NB4 (cell line): ENCODE data around the gene NEU4.

Source experiments
- DNase-seq: peaks from one replicate; pipeline ENCODE4 v3.0.0; 2010; ENCODE audit warnings: low read depth
- H3K4me3 ChIP-seq: one replicate; pipeline ENCODE4 v1.5.1; 2011; ENCODE audit warnings: mild to moderate bottlenecking, low read depth, low read length, moderate library complexity
- MYC ChIP-seq: IDR thresholded peaks from 2 replicates; pipeline ENCODE4 v1.6.1; 2011; ENCODE audit warnings: low read depth, low read length
- POLR2A ChIP-seq: IDR thresholded peaks from 2 replicates; pipeline ENCODE4 v1.6.1; 2011; ENCODE audit warnings: mild to moderate bottlenecking; ENCODE audit not compliant: insufficient read length; ENCODE audit errors: extremely low read depth
- TF ChIP-seq, protein P1 (sequence below): IDR thresholded peaks from 2 replicates; pipeline ENCODE4 v1.6.1; 2011; ENCODE audit warnings: low read depth, low read length
- TF ChIP-seq, protein P2 (sequence below): IDR thresholded peaks from one replicate; pipeline ENCODE4 v1.5.1; 2012; ENCODE audit warnings: low read depth, low read length

Gene NEU4

GRCh38 chr2:241842620-241843211 is 33.7 kb downstream of the NEU4 start:
- DNase-seq, result peak; percentile 89
- TF ChIP-seq, protein P1, sequence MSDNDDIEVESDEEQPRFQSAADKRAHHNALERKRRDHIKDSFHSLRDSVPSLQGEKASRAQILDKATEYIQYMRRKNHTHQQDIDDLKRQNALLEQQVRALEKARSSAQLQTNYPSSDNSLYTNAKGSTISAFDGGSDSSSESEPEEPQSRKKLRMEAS, result peak; percentile 55
- TF ChIP-seq POLR2A (no peak), MYC (0 out of 2 replicates have a peak, but pooled peaks have one; percentile 41)
- TF ChIP-seq, protein P2, sequence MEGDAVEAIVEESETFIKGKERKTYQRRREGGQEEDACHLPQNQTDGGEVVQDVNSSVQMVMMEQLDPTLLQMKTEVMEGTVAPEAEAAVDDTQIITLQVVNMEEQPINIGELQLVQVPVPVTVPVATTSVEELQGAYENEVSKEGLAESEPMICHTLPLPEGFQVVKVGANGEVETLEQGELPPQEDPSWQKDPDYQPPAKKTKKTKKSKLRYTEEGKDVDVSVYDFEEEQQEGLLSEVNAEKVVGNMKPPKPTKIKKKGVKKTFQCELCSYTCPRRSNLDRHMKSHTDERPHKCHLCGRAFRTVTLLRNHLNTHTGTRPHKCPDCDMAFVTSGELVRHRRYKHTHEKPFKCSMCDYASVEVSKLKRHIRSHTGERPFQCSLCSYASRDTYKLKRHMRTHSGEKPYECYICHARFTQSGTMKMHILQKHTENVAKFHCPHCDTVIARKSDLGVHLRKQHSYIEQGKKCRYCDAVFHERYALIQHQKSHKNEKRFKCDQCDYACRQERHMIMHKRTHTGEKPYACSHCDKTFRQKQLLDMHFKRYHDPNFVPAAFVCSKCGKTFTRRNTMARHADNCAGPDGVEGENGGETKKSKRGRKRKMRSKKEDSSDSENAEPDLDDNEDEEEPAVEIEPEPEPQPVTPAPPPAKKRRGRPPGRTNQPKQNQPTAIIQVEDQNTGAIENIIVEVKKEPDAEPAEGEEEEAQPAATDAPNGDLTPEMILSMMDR, result no peak
- H3K4me3 ChIP-seq, result peak overlapping the region; percentile 35

DNA sequence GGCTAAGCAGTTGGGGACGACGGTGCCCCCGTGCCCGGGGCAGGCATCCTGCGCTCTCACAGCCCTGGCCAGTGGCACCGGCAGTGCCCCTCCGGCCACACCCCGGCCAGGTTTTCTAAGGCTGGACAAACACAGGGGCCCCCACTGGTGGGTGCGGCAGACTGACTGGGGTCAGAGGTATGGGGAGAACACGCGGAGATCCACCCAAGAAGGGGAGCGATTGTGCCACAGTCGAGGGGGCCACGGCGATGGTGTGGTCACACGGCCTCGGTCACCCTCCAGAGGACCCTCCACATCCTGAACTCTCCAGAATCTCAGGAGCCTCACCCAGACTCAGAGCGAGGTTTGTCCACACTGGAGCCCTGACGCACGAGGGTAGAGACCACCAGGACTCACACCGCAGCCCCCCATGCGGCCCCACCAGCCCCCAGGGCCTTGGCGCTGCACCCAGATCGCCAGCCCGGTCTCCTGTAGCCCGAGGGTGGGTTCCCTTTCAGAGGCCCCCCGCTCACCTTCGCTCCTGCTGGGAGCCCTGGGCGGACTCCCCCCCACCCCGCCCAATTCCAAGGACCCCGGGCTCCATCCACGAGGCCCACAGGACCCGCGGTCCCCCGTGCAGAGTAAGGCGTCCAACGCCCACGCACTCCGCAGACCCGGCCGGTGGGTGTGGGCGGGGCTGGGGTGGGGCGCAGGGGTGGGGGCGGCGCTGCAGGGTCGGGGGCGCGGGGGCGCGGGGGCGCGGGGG is 34.5 kb downstream of the NEU4 start:
- peak overlapping the region; percentile 35 for H3K4me3 ChIP-seq
- TF ChIP-seq POLR2A (no peak), MYC (no peak)
- TF ChIP-seq, protein P2, result no peak
- TF ChIP-seq, protein P1, result no peak
- no peak for DNase-seq

DNA sequence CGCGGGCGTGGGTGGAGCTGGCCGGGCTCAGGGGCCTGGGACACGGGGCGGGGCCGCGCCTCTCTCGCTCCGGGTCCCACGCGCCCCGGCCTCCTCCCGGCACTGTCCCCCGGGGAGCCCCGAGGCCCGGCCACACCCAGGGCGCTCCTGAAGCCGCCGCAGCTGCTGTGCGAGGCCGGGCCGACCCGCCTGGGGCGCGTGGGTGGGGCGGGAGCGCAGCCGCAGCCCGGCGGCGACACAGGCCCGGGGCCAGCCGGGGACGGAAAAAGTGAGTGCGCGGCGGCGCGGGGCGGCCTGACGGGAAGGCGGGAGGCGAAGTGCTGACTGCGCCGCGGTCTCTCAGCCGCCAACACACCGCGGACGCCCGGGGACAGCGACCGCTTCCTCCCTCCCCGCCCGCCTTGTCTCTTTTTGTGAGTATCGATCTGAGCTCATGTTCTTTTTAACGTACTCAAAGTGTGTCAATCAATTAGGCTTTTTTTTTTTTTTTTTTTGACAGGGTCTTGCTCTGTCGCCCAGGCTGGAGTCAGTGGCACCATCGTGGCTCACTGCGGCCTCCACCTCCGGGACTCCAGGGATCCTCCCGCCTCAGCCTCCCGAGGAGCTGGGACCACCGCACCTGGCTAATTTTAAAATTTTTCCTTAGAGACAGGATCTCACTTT is 35.2 kb downstream of the NEU4 start:
- peak; percentile 87 for DNase-seq
- H3K4me3 ChIP-seq, result peak overlapping the region; percentile 25

GRCh38 chr2:241844831-241845578 is 36.0 kb downstream of the NEU4 start:
- TF ChIP-seq, protein P1, result no peak
- TF ChIP-seq, protein P2, result no peak
- no peak for TF ChIP-seq POLR2A
- no peak for TF ChIP-seq MYC
- peak; percentile 8 for DNase-seq
- H3K4me3 ChIP-seq, result no peak overlapping the region

More for the DNA sequence above, 35.2 kb downstream of the NEU4 start:
- peak; percentile 14; the same call in 1 of the 2 replicates for TF ChIP-seq MYC
- TF ChIP-seq POLR2A, result no peak
- TF ChIP-seq, protein P1, result 0 out of 2 replicates have a peak, but pooled peaks have one; percentile 25
- TF ChIP-seq, protein P2, result no peak

- TF ChIP-seq, protein P1, result no peak
- TF ChIP-seq, protein P2, result no peak
- TF ChIP-seq MYC, result no peak
- no peak for TF ChIP-seq POLR2A
- no peak overlapping the region for H3K4me3 ChIP-seq
- DNase-seq, result no peak
Observed at GRCh38 chr2:241846406-241846805, 37.4 kb downstream of the NEU4 start.
